ENCODE results near the gene ATG16L1.

The ATG16L1 gene

GRCh38 chr2:233251306-233252116 lies at the start of gene ATG16L1:
ATG16L1 (plus strand) TSS chr2:233251673; CDS start chr2:233251828, 155 bp downstream.
- DNase-seq (ENCODE audit: low read depth in 1 of 2, low spot score in 1 of 2): peak; percentile 90 to 92

DNA sequence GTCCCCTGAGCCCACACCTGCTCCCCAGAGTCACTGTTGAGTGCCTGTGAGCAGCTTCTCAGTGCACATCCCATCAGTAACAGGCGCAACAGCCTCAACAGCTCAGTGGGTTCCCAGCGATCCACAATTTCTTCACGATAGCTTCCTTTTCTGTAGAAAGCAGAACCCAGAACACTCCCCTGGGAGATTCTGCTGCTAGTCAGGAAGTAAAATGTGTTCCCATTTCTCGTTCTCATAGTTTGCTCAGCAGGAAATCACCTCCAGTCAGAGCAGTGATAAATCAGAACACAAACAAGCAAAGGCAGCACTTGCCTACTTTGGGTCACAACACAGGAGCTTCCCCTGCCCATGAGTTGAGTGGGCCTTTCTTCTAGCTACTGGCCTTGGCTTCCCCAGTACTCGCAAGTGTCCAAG lies 48.9 kb upstream of the ATG16L1 start:
- no peak for DNase-seq (ENCODE audit: low read depth in 1 of 2, low spot score in 1 of 2)

DNA sequence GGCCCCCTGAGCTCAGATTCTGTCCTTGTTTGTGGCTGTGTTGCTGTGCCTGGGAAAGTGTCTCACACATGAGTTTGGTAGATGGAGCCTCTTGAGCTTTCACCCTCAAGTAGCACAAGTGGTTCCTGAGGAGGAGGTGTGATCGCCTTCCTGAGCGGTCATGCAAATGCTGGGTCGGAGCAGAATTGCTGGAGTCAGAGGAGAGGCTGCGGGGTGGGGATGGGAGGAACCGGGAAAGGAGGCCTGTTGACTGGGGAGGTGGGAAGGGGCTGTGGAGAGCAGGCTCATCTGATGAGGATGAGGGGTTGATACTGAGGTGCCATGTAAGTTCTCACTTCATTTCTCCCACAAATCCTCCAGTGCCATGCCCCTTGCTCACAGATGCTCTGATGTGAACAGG lies 48.4 kb upstream of the ATG16L1 start:
- DNase-seq (ENCODE audit: low read depth in 1 of 2, low spot score in 1 of 2): no peak

GRCh38 chr2:233204286-233204936 lies 47.1 kb upstream of the ATG16L1 start:
- no peak for DNase-seq (ENCODE audit: low read depth in 1 of 2, low spot score in 1 of 2)

DNA sequence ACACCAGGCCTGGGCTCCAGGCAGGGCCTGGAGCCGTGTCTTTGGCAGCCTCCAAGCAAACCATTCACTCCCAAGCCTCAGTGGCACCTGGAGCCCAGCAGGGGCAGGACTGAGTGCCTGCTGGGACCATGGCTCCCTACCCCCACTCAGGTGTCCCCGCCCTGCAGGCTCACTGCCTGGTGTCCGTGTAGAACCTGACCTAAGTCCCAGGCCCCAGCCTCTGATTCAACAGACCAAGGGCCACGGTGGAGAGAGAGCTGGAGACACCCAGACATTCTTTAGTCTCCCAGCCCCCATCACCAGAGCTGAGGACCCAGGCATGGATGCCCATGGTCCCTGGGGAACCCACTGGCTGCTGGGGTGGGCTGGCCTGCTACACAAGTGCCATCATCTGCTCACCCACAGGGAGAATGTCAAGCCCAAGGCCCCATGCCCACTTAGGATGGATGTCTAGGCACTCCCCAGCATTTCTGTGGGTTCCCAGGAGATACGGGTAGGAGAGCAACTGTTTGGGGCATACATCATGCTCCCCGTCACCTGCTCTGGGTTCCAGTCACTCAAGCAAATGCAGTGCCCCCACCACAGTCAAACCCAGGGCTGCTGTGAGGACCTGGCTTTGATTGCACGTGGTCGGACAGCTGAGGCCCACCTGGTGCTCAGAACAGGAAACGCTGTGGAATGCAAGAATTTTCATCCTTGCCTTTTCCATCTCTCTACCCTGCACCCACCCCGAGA lies 42.9 kb upstream of the ATG16L1 start:
- no peak for DNase-seq (ENCODE audit: low read depth in 1 of 2, low spot score in 1 of 2)

DNA sequence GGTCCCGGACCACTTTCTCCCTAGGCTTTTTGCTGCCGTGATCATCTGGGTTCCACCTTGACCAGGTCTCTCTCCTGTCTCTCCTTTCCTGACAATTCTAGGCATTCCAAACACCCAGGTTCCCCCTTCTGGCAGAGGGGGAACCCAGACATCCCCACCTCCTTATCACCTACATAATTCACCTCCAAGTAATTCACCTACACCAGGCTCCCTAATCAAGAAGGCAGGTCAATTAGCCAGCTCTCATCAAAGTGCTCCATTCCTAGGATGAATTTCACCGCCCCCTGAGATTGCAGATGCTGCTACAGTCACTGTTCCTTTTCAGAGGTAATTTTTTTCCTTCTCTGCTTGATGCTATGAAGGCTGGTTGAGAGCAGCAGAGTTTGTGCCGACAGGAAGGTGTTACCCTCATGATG lies 42.3 kb upstream of the ATG16L1 start:
- DNase-seq (ENCODE audit: low read depth in 1 of 2, low spot score in 1 of 2): no peak

- no peak for DNase-seq (ENCODE audit: low read depth in 1 of 2, low spot score in 1 of 2)
Observed at GRCh38 chr2:233209533-233210171, 41.8 kb upstream of the ATG16L1 start.

DNA sequence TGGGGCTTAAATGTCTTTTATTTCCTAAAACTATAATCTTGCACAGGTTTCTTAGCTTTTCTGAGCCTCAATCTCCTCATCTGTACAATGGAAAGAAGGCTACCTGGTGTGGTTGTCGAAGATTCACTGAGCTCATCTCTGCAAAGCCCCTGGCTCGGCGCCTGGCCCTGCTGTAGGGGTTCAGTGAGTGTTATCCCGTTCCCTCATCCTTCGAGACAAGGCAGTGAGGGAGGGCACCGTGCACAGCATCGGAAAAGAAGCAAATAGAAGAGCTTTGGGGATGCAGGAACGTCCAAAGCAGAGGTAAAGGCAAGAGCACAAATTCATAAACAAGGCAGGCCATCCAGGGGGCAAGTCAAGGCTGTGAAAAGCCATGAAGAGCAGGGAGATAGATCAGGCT lies 41.2 kb upstream of the ATG16L1 start:
- no peak for DNase-seq (ENCODE audit: low read depth in 1 of 2, low spot score in 1 of 2)

DNA sequence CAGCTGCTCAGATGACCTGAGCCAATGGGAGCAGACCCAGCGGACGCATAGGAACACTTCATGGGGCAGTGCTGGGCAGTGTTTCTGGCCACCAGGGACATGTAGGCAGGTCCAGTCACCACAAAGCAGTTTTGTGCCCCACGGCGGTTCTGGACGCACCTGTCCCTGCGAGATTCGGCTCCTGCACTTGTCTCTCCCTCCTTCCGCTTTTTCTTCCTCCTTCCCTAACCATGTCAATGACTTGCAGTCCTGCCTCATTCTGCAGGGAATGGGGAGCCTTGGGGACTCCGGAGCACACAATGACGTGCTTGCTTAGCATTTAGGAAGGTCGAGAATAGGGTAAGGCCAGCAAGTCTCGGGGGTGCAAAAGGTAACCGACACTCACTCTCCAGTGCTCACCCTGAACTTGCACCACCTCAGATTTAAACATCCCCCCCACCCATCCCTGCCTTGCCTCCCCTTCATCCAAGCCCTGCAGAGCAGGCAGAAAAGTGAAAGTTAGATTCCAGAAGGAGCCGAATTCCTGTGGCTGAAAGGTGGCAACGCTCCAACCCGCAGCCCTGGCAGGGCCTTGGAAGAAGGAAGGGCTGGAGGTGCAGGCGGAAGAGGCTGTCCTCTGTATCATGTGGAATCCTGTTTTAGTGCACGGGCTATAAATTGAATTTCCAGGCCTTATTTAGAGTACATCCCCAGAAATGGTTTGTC lies 40.5 kb upstream of the ATG16L1 start:
- no peak for DNase-seq (ENCODE audit: low read depth in 1 of 2, low spot score in 1 of 2)

GRCh38 chr2:233211548-233211895 lies 40.0 kb upstream of the ATG16L1 start:
- no peak for DNase-seq (ENCODE audit: low read depth in 1 of 2, low spot score in 1 of 2)

DNA sequence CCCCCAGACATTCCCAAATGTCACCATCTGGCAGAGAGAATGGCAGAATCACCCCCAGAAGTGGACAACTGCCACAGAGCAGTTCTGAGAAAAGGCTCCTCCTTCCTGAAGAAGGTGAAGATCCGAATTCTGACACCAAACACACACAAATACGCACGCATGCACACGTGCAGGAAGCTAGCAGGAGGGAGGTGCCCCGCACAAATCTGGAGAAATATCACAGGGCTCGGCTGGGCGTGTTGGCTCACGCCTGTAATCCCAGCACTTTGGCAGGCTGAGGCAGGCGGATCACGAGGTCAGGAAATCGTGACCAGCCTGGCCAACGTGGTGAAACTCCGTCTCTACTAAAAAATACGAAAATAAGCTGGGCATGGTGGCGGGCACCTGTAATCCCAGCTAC lies 38.5 kb upstream of the ATG16L1 start:
- DNase-seq (ENCODE audit: low read depth in 1 of 2, low spot score in 1 of 2): no peak

DNA sequence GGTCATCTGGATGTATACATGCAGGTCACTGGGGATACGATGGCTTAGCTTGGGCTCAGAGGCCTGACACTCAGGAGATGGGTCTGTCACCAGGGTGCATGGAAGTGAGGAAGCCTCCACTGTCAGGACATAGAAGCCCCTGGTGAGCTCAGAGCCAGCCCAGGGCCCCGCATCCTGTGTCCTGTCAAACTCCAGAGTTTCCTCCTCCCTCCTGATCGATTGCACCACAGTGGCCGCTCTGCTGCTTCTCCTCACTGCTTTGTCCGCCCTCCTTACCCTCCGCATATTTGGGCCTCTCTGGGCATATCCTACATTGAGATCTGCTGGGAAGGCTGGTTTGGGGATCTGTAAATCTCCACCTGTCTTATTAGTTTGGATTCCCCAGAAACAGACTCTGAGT lies 37.5 kb upstream of the ATG16L1 start:
- DNase-seq (ENCODE audit: low read depth in 1 of 2, low spot score in 1 of 2): no peak

- DNase-seq (ENCODE audit: low read depth in 1 of 2, low spot score in 1 of 2): no peak
Observed at GRCh38 chr2:233217892-233218377, 33.5 kb upstream of the ATG16L1 start.

DNA sequence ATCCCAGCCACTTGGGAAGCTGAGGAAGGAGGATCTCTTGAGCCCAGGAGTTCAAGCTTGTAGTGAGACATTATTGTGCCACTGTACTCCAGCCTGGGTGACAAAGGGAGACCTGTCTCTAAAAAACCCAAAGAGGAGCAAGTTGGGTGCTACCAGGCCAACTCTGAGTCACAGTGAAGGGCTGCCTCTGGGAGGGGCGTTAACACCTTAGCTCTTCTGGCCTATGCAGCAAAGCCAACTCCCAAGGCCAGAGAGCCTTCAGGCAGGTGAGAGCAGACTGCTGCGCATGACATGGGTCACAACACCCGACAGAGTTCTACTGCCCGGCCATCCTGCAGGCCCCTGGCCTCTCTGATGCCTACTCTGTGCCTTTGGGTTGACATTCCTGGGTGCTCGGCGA lies 32.6 kb upstream of the ATG16L1 start:
- DNase-seq (ENCODE audit: low read depth in 1 of 2, low spot score in 1 of 2): no peak

DNA sequence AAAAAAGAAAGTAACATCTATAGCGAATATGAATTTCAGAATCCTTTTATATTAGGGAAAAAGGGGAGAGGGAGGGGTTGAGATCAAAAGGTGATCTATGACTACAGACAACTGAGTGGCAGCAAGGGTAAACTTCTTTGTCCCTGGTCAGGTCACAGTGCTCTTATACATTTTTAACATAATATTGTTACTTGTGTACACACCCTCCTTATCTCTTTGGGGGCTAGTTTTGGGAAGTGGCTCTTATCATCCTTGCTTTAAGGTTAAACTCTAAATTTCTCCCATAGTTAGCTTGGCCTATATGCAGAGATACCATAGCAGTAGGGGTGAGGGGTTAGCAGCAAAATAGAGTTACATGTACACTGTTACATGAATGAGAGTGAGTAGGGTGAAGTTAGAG lies 31.6 kb upstream of the ATG16L1 start:
- no peak for DNase-seq (ENCODE audit: low read depth in 1 of 2, low spot score in 1 of 2)

DNA sequence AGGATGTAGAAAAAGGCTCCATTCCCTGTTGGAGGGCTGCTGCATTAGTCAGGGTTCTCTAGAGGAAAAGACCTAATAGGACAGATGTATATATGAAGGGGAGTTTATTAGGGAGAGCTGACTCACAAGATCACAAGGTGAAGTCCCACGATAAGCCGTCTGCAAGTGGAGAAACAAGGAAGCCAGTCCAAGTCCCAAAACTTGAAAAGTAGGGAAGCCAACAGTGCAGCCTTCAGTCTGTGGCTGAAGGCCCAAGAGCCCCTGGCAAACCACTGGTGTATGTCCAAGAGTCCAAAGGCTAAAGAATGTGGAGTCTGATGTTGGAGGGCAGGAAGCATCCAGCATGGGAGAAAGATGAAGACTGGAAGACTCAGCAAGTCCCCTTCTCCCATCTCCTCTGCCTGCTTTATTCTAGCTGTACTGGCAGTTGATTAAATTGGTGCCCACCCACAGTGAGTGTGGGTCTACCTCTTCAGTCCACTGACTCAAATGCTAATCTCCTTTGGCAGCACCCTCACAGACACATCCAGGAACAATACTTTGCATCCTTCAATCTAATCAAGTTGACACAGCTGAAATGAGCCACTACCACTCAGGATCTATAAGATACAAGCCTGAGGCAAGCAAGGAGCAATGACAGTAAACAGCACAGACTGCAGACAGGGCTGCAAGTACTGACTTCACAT lies 30.0 kb upstream of the ATG16L1 start:
- no peak for DNase-seq (ENCODE audit: low read depth in 1 of 2, low spot score in 1 of 2)

- DNase-seq (ENCODE audit: low read depth in 1 of 2, low spot score in 1 of 2): no peak
Observed at GRCh38 chr2:233223059-233223894, 28.2 kb upstream of the ATG16L1 start.

GRCh38 chr2:233225230-233226068 lies 26.0 kb upstream of the ATG16L1 start:
- no peak for DNase-seq (ENCODE audit: low read depth in 1 of 2, low spot score in 1 of 2)
